ENCODE data around the gene OLFM1. TPM values are rescaled to one million over a fixed set of nuclear protein-coding genes. Genes with fewer than 3 reads are reported as not detected.
A peak's percentile ranks its signal among the peaks of the same experiment; 100 is the strongest.
"Not testable (repeated sequence)": the region's sequence is repeated elsewhere in the genome, so short reads cannot be mapped to it uniquely, and the experiment has no call there.

OLFM1 gene
- total RNA-seq, 2 experiments from 2014 or later, result not detected

- H3K4me1 Mint-ChIP-seq, result no peaks in the 10 kb centered on the region
- DNase-seq (no peak), ATAC-seq (ENCODE audit: low read depth) (no peak)
- POLR2A ChIA-PET, result no interaction called here
- no peaks in the 10 kb centered on the region for H3K27me3 Mint-ChIP-seq
- H3K9me3 Mint-ChIP-seq, result peaks cover 3% of the 10 kb centered on the region
- no peak overlapping the region for H3K27ac Mint-ChIP-seq
- H3K4me3 Mint-ChIP-seq, result no peak overlapping the region
- H3K36me3 Mint-ChIP-seq, result no peaks in the 10 kb centered on the region
Measured at GRCh38 chr9:135150981-135151380, 63.5 kb downstream of the OLFM1 start.

- ATAC-seq (ENCODE audit: low read depth), result no peak
- H3K9me3 Mint-ChIP-seq, result peaks cover 3% of the 10 kb centered on the region
Measured at GRCh38 chr9:135151757-135152613, 64.5 kb downstream of the OLFM1 start.

GRCh38 chr9:135152614-135153334, 65.3 kb downstream of the OLFM1 start:
- no peaks in the 10 kb centered on the region for H3K27me3 Mint-ChIP-seq
- no peak for DNase-seq
- no peak overlapping the region for H3K27ac Mint-ChIP-seq
- H3K36me3 Mint-ChIP-seq, result no peaks in the 10 kb centered on the region
- H3K4me3 Mint-ChIP-seq, result no peak overlapping the region
- H3K9me3 Mint-ChIP-seq, result peaks cover 3% of the 10 kb centered on the region
- peaks cover 1% of the 10 kb centered on the region for H3K4me1 Mint-ChIP-seq
- ATAC-seq (ENCODE audit: low read depth), result no peak
- POLR2A ChIA-PET, result no interaction called here

More at GRCh38 chr9:135151757-135152613, 64.5 kb downstream of the OLFM1 start:
- no peak overlapping the region for H3K4me3 Mint-ChIP-seq
- H3K27ac Mint-ChIP-seq, result no peak overlapping the region
- H3K27me3 Mint-ChIP-seq, result no peaks in the 10 kb centered on the region
- POLR2A ChIA-PET, result no interaction called here
- no peaks in the 10 kb centered on the region for H3K4me1 Mint-ChIP-seq
- H3K36me3 Mint-ChIP-seq, result no peaks in the 10 kb centered on the region
- no peak for DNase-seq

GRCh38 chr9:135154050-135154615, 66.7 kb downstream of the OLFM1 start:
- no peak overlapping the region for H3K4me3 Mint-ChIP-seq
- H3K27ac Mint-ChIP-seq, result no peak overlapping the region
- H3K4me1 Mint-ChIP-seq, result peaks cover 1% of the 10 kb centered on the region
- POLR2A ChIA-PET, result no interaction called here
- no peak for ATAC-seq (ENCODE audit: low read depth)
- DNase-seq, result no peak
- peaks cover 3% of the 10 kb centered on the region for H3K9me3 Mint-ChIP-seq
- no peaks in the 10 kb centered on the region for H3K36me3 Mint-ChIP-seq
- H3K27me3 Mint-ChIP-seq, result no peaks in the 10 kb centered on the region

- no peaks in the 10 kb centered on the region for H3K9me3 Mint-ChIP-seq
- no peaks in the 10 kb centered on the region for H3K27me3 Mint-ChIP-seq
- DNase-seq, result no peak
- POLR2A ChIA-PET, result no interaction called here
- no peaks in the 10 kb centered on the region for H3K36me3 Mint-ChIP-seq
- ATAC-seq (ENCODE audit: low read depth), result no peak
- H3K4me1 Mint-ChIP-seq, result peaks cover 1% of the 10 kb centered on the region
- H3K4me3 Mint-ChIP-seq, result no peak overlapping the region
- H3K27ac Mint-ChIP-seq, result no peak overlapping the region
Measured at GRCh38 chr9:135155396-135155795, 67.9 kb downstream of the OLFM1 start.

GRCh38 chr9:135156525-135157510, 69.3 kb downstream of the OLFM1 start:
- no peak for ATAC-seq (ENCODE audit: low read depth)
- Mint-ChIP-seq H3K27me3 (no peaks in the 10 kb centered on the region), H3K36me3 (no peaks in the 10 kb centered on the region), H3K4me1 (peaks cover 1% of the 10 kb centered on the region), H3K27ac (no peak overlapping the region), H3K4me3 (no peak overlapping the region), H3K9me3 (no peaks in the 10 kb centered on the region)
- peak; percentile 44 for DNase-seq
- POLR2A ChIA-PET, result no interaction called here

- DNase-seq, result no peak
- no peak overlapping the region for H3K4me3 Mint-ChIP-seq
- H3K4me1 Mint-ChIP-seq, result peaks cover 1% of the 10 kb centered on the region
- no peaks in the 10 kb centered on the region for H3K9me3 Mint-ChIP-seq
- POLR2A ChIA-PET, result no interaction called here
- ATAC-seq (ENCODE audit: low read depth), result no peak
- no peak overlapping the region for H3K27ac Mint-ChIP-seq
- no peaks in the 10 kb centered on the region for H3K36me3 Mint-ChIP-seq
- no peaks in the 10 kb centered on the region for H3K27me3 Mint-ChIP-seq
Measured at GRCh38 chr9:135157856-135158563, 70.5 kb downstream of the OLFM1 start.

- Mint-ChIP-seq H3K4me1 (peaks cover 1% of the 10 kb centered on the region), H3K27me3 (no peaks in the 10 kb centered on the region), H3K27ac (no peak overlapping the region), H3K9me3 (no peaks in the 10 kb centered on the region), H3K4me3 (no peak overlapping the region), H3K36me3 (no peaks in the 10 kb centered on the region)
- DNase-seq (no peak), ATAC-seq (ENCODE audit: low read depth) (no peak)
- POLR2A ChIA-PET, result no interaction called here
Measured at GRCh38 chr9:135158564-135158937, 71.1 kb downstream of the OLFM1 start.

GRCh38 chr9:135159801-135160200, 72.3 kb downstream of the OLFM1 start:
- Mint-ChIP-seq H3K9me3 (no peaks in the 10 kb centered on the region), H3K36me3 (no peaks in the 10 kb centered on the region), H3K4me1 (peaks cover 1% of the 10 kb centered on the region), H3K4me3 (no peak overlapping the region), H3K27ac (no peak overlapping the region), H3K27me3 (no peaks in the 10 kb centered on the region)
- POLR2A ChIA-PET, result no interaction called here
- no peak for ATAC-seq (ENCODE audit: low read depth)
- no peak for DNase-seq

- Mint-ChIP-seq H3K9me3 (no peaks in the 10 kb centered on the region), H3K4me3 (no peak overlapping the region), H3K36me3 (no peaks in the 10 kb centered on the region), H3K27me3 (no peaks in the 10 kb centered on the region), H3K4me1 (peaks cover 1% of the 10 kb centered on the region), H3K27ac (no peak overlapping the region)
- POLR2A ChIA-PET, result interaction anchor here (0.7 kb wide), 1 partner anchor 146 kb away, joined by 3 read pairs; no protein-coding TSS in a partner anchor
- DNase-seq, result no peak
- ATAC-seq (ENCODE audit: low read depth), result no peak
Measured at GRCh38 chr9:135160862-135161261, 73.4 kb downstream of the OLFM1 start.

GRCh38 chr9:135162599-135162998, 75.1 kb downstream of the OLFM1 start:
- H3K36me3 Mint-ChIP-seq; H3K4me3 Mint-ChIP-seq; ATAC-seq (ENCODE audit: low read depth); H3K4me1 Mint-ChIP-seq; DNase-seq; POLR2A ChIA-PET; H3K27me3 Mint-ChIP-seq; H3K27ac Mint-ChIP-seq; H3K9me3 Mint-ChIP-seq: not testable (repeated sequence)

GRCh38 chr9:135163023-135163780, 75.7 kb downstream of the OLFM1 start:
- Mint-ChIP-seq H3K27ac (no peak overlapping the region), H3K9me3 (no peaks in the 10 kb centered on the region), H3K36me3 (no peaks in the 10 kb centered on the region), H3K4me3 (no peak overlapping the region), H3K27me3 (no peaks in the 10 kb centered on the region), H3K4me1 (no peaks in the 10 kb centered on the region)
- POLR2A ChIA-PET, result no interaction called here
- no peak for DNase-seq
- no peak for ATAC-seq (ENCODE audit: low read depth)
